Mesendoderm (in vitro differentiated cells): ENCODE measurements around the gene TET1.
"Not testable (repeated sequence)": the region's sequence is repeated elsewhere in the genome, so short reads cannot be mapped to it uniquely, and the experiment has no call there.

ENCODE experiments used
- DNase-seq: peaks from one replicate; pipeline ENCODE4 v3.0.0; 2013
- H2AK5ac ChIP-seq: 2 replicates; pipeline ENCODE4 v1.6.1; 2013; ENCODE audit warnings: low read length, inconsistent platforms
- H2BK120ac ChIP-seq: 2 replicates; pipeline ENCODE4 v1.6.1; 2013; ENCODE audit warnings: low read depth, mild to moderate bottlenecking, low read length, moderate library complexity, mixed read lengths
- H2BK15ac ChIP-seq: replicated peaks from 2 replicates; pipeline ENCODE4 v1.6.1; 2013; ENCODE audit warnings: low read depth, mild to moderate bottlenecking, moderate library complexity
- H2BK5ac ChIP-seq: 2 replicates; pipeline ENCODE4 v1.6.1; 2013; ENCODE audit warnings: low read length, inconsistent platforms
- H3K18ac ChIP-seq: 2 replicates; pipeline ENCODE4 v1.6.1; 2013; ENCODE audit warnings: mild to moderate bottlenecking, low read length, mixed read lengths
- H3K23ac ChIP-seq: one replicate; pipeline ENCODE4 v1.6.1; 2013; ENCODE audit warnings: low read length
- H3K27ac ChIP-seq: 2 replicates; pipeline ENCODE4 v1.5.1; 2013; ENCODE audit warnings: low read depth, mild to moderate bottlenecking, inconsistent platforms, low read length, moderate library complexity
- H3K27me3 ChIP-seq: 2 replicates; pipeline ENCODE4 v1.6.1; 2013; ENCODE audit warnings: low read length, control low read depth, mild to moderate bottlenecking, inconsistent platforms; ENCODE audit not compliant: insufficient read depth, poor library complexity
- H3K36me3 ChIP-seq: 2 replicates; pipeline ENCODE4 v1.6.1; 2013; ENCODE audit warnings: low read length, inconsistent platforms; ENCODE audit not compliant: control insufficient read depth, insufficient read depth
- H3K4ac ChIP-seq: one replicate; pipeline ENCODE4 v1.6.1; 2013; ENCODE audit warnings: low read depth, mild to moderate bottlenecking, low read length, moderate library complexity
- H3K4me1 ChIP-seq: 2 replicates; pipeline ENCODE4 v1.6.1; 2013; ENCODE audit warnings: low read depth, low read length, inconsistent platforms; ENCODE audit not compliant: control insufficient read depth
- H3K4me2 ChIP-seq: 2 replicates; pipeline ENCODE4 v1.6.1; 2013; ENCODE audit warnings: low read length
- H3K4me3 ChIP-seq: 2 replicates; pipeline ENCODE4 v1.5.1; 2013; ENCODE audit warnings: mild to moderate bottlenecking, low read length
- H3K56ac ChIP-seq: one replicate; pipeline ENCODE4 v1.6.1; 2013; ENCODE audit warnings: low read length
- H3K79me1 ChIP-seq: 2 replicates; pipeline ENCODE4 v1.6.1; 2013; ENCODE audit warnings: low read length, inconsistent platforms
- H3K79me2 ChIP-seq: 2 replicates; pipeline ENCODE4 v1.6.1; 2013; ENCODE audit warnings: mild to moderate bottlenecking, low read length; ENCODE audit not compliant: control insufficient read depth, insufficient read depth
- H3K9ac ChIP-seq: 2 replicates; pipeline ENCODE4 v1.6.1; 2013; ENCODE audit warnings: low read length, inconsistent platforms
- H4K5ac ChIP-seq: one replicate; pipeline ENCODE4 v1.6.1; 2013; ENCODE audit warnings: low read length
- H4K8ac ChIP-seq: one replicate; pipeline ENCODE4 v1.6.1; 2013; ENCODE audit warnings: low read depth, mild to moderate bottlenecking, control low read depth, low read length, moderate library complexity
- WGBS: extraction: QIAGEN DNeasy Blood & Tissue Kit; methylation state at CpG from one replicate; pipeline ENCODE4 v1.1.7; 2013; ENCODE audit warnings: low lambda C conversion rate, missing lambda C conversion rate; ENCODE audit not compliant: insufficient coverage; ENCODE audit errors: extremely low coverage; 5-methylcytosine and 5-hydroxymethylcytosine counted together

Gene TET1

DNA sequence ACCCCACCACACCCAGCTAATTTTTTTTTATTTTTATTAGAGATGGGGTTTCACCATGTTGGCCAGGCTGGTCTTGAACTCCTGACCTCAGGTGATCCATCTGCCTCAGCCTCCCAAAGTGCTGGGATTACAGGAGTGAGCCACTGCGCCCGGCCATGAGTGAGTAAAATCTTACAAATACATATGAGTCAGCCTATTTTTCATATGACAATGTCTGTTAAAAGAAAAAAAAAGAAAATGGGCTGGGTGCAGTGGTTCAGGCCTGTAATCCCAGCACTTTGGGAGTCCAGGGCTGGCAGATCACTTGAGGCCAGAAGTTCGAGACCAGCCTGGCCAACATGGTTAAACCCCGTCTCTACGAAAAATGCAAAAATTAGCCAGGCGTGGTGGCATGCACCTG lies 24.1 kb downstream of the TET1 start:
- H3K4me1 ChIP-seq, DNase-seq, H2BK15ac ChIP-seq, H2BK5ac ChIP-seq, H2BK120ac ChIP-seq, H3K79me2 ChIP-seq, H4K8ac ChIP-seq, H3K4ac ChIP-seq, H3K27ac ChIP-seq, H3K18ac ChIP-seq, H3K36me3 ChIP-seq, H4K5ac ChIP-seq, H3K56ac ChIP-seq, H3K4me2 ChIP-seq, H3K27me3 ChIP-seq, H3K23ac ChIP-seq, H2AK5ac ChIP-seq, H3K9ac ChIP-seq, H3K4me3 ChIP-seq: not testable (repeated sequence)
- no CpG with 5 or more reads among the region's 6 CpGs for WGBS
- H3K79me1 ChIP-seq: peaks cover 12% of the 10 kb centered on the region

GRCh38 chr10:68586606-68587305 lies 26.6 kb downstream of the TET1 start:
- Histone ChIP-seq H3K23ac (no peak overlapping the region), H2AK5ac (no peak overlapping the region), H3K18ac (no peak overlapping the region), H2BK120ac (no peak overlapping the region), H3K36me3 (peaks cover 2% of the 10 kb centered on the region), H3K4me2 (no peak overlapping the region), H3K4me1 (no peaks in the 10 kb centered on the region), H3K79me1 (peaks cover 11% of the 10 kb centered on the region), H3K4me3 (no peak overlapping the region), H4K8ac (no peak overlapping the region), H3K27ac (no peak overlapping the region), H2BK5ac (no peak overlapping the region), H3K27me3 (no peaks in the 10 kb centered on the region), H4K5ac (no peak overlapping the region), H3K9ac (no peak overlapping the region), H2BK15ac (no peak overlapping the region), H3K56ac (no peak overlapping the region), H3K4ac (no peak overlapping the region), H3K79me2 (peaks cover 7% of the 10 kb centered on the region)
- WGBS: no CpG with 5 or more reads among the region's 5 CpGs
- DNase-seq: no peak

- no peak overlapping the region for H3K27ac ChIP-seq
- H3K36me3 ChIP-seq: peaks cover 2% of the 10 kb centered on the region
- no peak overlapping the region for H2BK5ac ChIP-seq
- peaks cover 6% of the 10 kb centered on the region for H3K4me1 ChIP-seq
- no peak overlapping the region for H4K5ac ChIP-seq
- no peaks in the 10 kb centered on the region for H3K27me3 ChIP-seq
- peaks cover 7% of the 10 kb centered on the region for H3K79me2 ChIP-seq
- peaks cover 7% of the 10 kb centered on the region for H3K79me1 ChIP-seq
- H3K56ac ChIP-seq: no peak overlapping the region
- H3K18ac ChIP-seq: no peak overlapping the region
- H2AK5ac ChIP-seq: no peak overlapping the region
- H4K8ac ChIP-seq: no peak overlapping the region
- no CpG with 5 or more reads among the region's 5 CpGs for WGBS
- no peak overlapping the region for H2BK15ac ChIP-seq
- H3K9ac ChIP-seq: no peak overlapping the region
- no peak overlapping the region for H3K4me3 ChIP-seq
- H3K23ac ChIP-seq: no peak overlapping the region
- no peak overlapping the region for H2BK120ac ChIP-seq
- no peak for DNase-seq
- H3K4ac ChIP-seq: no peak overlapping the region
- no peak overlapping the region for H3K4me2 ChIP-seq
Measured at GRCh38 chr10:68594405-68594804, 34.3 kb downstream of the TET1 start.

DNA sequence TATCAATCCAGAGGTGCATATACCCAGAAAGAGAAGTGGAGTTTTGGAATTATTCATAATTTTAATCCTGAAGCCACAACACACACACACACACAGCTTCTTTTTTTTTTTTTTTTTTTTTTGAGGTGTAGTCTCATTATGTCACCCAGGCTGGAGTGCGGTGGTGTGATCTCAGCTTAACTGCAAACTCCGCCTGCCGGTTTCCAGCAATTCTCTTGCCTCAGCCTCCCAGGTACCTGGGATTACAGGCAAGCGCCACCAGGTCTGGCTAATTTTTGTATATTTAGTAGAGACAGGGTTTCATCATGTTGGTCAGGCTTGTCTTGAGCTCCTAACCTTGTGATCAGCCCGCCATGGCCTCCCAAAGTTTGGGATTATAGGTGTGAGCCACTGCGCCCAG lies 35.4 kb downstream of the TET1 start:
- peaks cover 2% of the 10 kb centered on the region for H3K36me3 ChIP-seq
- no peak overlapping the region for H3K4me3 ChIP-seq
- H3K56ac ChIP-seq: no peak overlapping the region
- no peak overlapping the region for H2AK5ac ChIP-seq
- no peaks in the 10 kb centered on the region for H3K27me3 ChIP-seq
- no peak overlapping the region for H4K8ac ChIP-seq
- DNase-seq: peak; percentile 61
- H3K4me1 ChIP-seq: peaks cover 12% of the 10 kb centered on the region
- no peak overlapping the region for H3K27ac ChIP-seq
- H3K9ac ChIP-seq: no peak overlapping the region
- no peak overlapping the region for H3K23ac ChIP-seq
- H2BK5ac ChIP-seq: no peak overlapping the region
- no peak overlapping the region for H3K4ac ChIP-seq
- WGBS: no CpG with 5 or more reads among the region's 6 CpGs
- no peak overlapping the region for H3K18ac ChIP-seq
- no peak overlapping the region for H2BK120ac ChIP-seq
- H2BK15ac ChIP-seq: no peak overlapping the region
- H4K5ac ChIP-seq: no peak overlapping the region
- no peak overlapping the region for H3K4me2 ChIP-seq
- peaks cover 8% of the 10 kb centered on the region for H3K79me2 ChIP-seq
- peaks cover 7% of the 10 kb centered on the region for H3K79me1 ChIP-seq

GRCh38 chr10:68597407-68597806 lies 37.3 kb downstream of the TET1 start:
- Histone ChIP-seq H3K79me1 (peaks cover 6% of the 10 kb centered on the region), H4K8ac (no peak overlapping the region), H2AK5ac (no peak overlapping the region), H3K23ac (no peak overlapping the region), H3K4me3 (no peak overlapping the region), H3K18ac (no peak overlapping the region), H3K9ac (no peak overlapping the region), H3K27ac (no peak overlapping the region), H3K27me3 (no peaks in the 10 kb centered on the region), H3K4me2 (no peak overlapping the region), H4K5ac (no peak overlapping the region), H2BK5ac (no peak overlapping the region), H3K4me1 (peaks cover 12% of the 10 kb centered on the region), H3K56ac (no peak overlapping the region), H2BK120ac (no peak overlapping the region), H2BK15ac (no peak overlapping the region), H3K36me3 (no peaks in the 10 kb centered on the region), H3K4ac (no peak overlapping the region), H3K79me2 (peaks cover 6% of the 10 kb centered on the region)
- WGBS: no CpG with 5 or more reads among the region's 1 CpG
- DNase-seq: no peak
